CMK (cell line): ENCODE data around the gene SPACDR.

Experiments
- DNase-seq: peaks from one replicate; pipeline ENCODE4 v3.0.0-alpha.2; 2010; ENCODE audit warnings: low read depth

Gene SPACDR

GRCh38 chr7:100411101-100411500 lies 53.0 kb downstream of the SPACDR start:
- no peak for DNase-seq

- DNase-seq, result no peak
These were observed 56.5 kb downstream of the SPACDR start for GRCh38 chr7:100407285-100408180.

- DNase-seq, result no peak
These were observed 57.3 kb downstream of the SPACDR start for GRCh38 chr7:100406767-100407166.
